Measurements from ENCODE around the gene MTTP.

Gene MTTP

GRCh38 chr4:99670409-99671073 is 95.9 kb downstream of the MTTP start:
- DNase-seq, result no peak
